ENCODE results near the gene RAPGEFL1.
A peak's percentile ranks its signal among the peaks of the same experiment; 100 is the strongest.
"Not testable (repeated sequence)": the region's sequence is repeated elsewhere in the genome, so short reads cannot be mapped to it uniquely, and the experiment has no call there.

RAPGEFL1 gene

GRCh38 chr17:40175928-40176753 lies 1.1 kb upstream of the RAPGEFL1 start:
- DNase-seq, result peak; percentile 8

GRCh38 chr17:40176754-40177110 lies 538 bp upstream of the RAPGEFL1 start:
- DNase-seq, result no peak

- no peak for DNase-seq
These were observed 841 bp downstream of the RAPGEFL1 start for GRCh38 chr17:40178021-40178601.

- no peak for DNase-seq
These were observed 1.4 kb downstream of the RAPGEFL1 start for GRCh38 chr17:40178660-40179059.

- no peak for DNase-seq
These were observed 2.8 kb downstream of the RAPGEFL1 start for GRCh38 chr17:40179923-40180659.

GRCh38 chr17:40180694-40181093 lies 3.4 kb downstream of the RAPGEFL1 start:
- DNase-seq, result no peak

- no peak for DNase-seq
These were observed 3.9 kb downstream of the RAPGEFL1 start for GRCh38 chr17:40181205-40181604.

- DNase-seq, result no peak
These were observed 5.3 kb downstream of the RAPGEFL1 start for GRCh38 chr17:40182606-40183005.

- no peak for DNase-seq
These were observed 10.0 kb downstream of the RAPGEFL1 start for GRCh38 chr17:40187238-40187637.

GRCh38 chr17:40188694-40189093 lies 11.4 kb downstream of the RAPGEFL1 start:
- DNase-seq, result no peak

GRCh38 chr17:40190197-40191021 lies 13.1 kb downstream of the RAPGEFL1 start:
- DNase-seq, result no peak

- DNase-seq, result peak; percentile 9
These were observed 14.3 kb downstream of the RAPGEFL1 start for GRCh38 chr17:40191237-40192208.

- DNase-seq, result no peak
These were observed 15.7 kb downstream of the RAPGEFL1 start for GRCh38 chr17:40192961-40193360.

GRCh38 chr17:40194821-40195220 lies 17.6 kb downstream of the RAPGEFL1 start:
- no peak for DNase-seq

GRCh38 chr17:40197550-40197949 lies 20.3 kb downstream of the RAPGEFL1 start:
- DNase-seq, result no peak

GRCh38 chr17:40197965-40198456 lies 20.7 kb downstream of the RAPGEFL1 start:
- DNase-seq, result not testable (repeated sequence)

- no peak for DNase-seq
These were observed 21.3 kb downstream of the RAPGEFL1 start for GRCh38 chr17:40198576-40198975.

- no peak for DNase-seq
These were observed 25.9 kb downstream of the RAPGEFL1 start for GRCh38 chr17:40203131-40203530.

GRCh38 chr17:40206193-40206592 lies 28.9 kb downstream of the RAPGEFL1 start:
- not testable (repeated sequence) for DNase-seq

GRCh38 chr17:40209404-40210093 lies 32.3 kb downstream of the RAPGEFL1 start:
- no peak for DNase-seq

- not testable (repeated sequence) for DNase-seq
These were observed 36.6 kb downstream of the RAPGEFL1 start for GRCh38 chr17:40213914-40214313.

All from NCI-H187 treated with DMSO at 0.1 percent for 48 hours (cell line).